ENCODE data around the gene CD4.

Gene CD4

DNA sequence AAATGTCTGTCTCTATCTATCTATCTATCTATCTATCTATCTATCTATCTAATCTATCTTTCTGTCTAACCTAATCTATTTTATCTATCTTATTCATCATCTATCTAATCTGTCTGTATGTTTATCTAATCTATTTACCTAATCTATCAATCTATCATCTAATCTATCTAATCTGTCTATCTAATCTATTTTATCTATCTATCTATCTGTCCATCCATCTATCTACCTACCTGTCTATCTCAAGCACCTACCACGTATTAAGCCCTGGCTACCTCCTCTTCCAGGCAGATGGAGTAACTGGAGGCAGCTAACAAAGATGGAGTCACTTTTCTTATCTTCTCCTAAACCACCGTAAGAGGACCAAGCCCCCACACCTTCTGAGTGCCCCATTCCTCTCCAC is 5.8 kb downstream of the CD4 start:
- no peak overlapping the region for H3K27ac ChIP-seq (ENCODE audit: low read length)
- H3K9ac ChIP-seq (ENCODE audit: low read depth, low read length), result no peak overlapping the region
- H3K27me3 ChIP-seq (ENCODE audit: insufficient read depth, low read length), result no peaks in the 10 kb centered on the region

GRCh38 chr12:6796576-6796975 is 7.2 kb downstream of the CD4 start:
- Histone ChIP-seq H3K27me3 (ENCODE audit: insufficient read depth, low read length) (no peaks in the 10 kb centered on the region), H3K4me1 (ENCODE audit: insufficient read depth, low read length) (no peaks in the 10 kb centered on the region), H3K4me3 (ENCODE audit: low read length) (no peak overlapping the region), H3K36me3 (ENCODE audit: insufficient read depth, low read depth, low read length) (no peaks in the 10 kb centered on the region), H3K27ac (ENCODE audit: low read length) (no peak overlapping the region), H3K9ac (ENCODE audit: low read depth, low read length) (no peak overlapping the region), H3K9me3 (ENCODE audit: insufficient read depth, low read depth, low read length) (no peaks in the 10 kb centered on the region)

More for the DNA sequence above, 5.8 kb downstream of the CD4 start:
- H3K4me1 ChIP-seq (ENCODE audit: insufficient read depth, low read length), result no peaks in the 10 kb centered on the region
- no peaks in the 10 kb centered on the region for H3K9me3 ChIP-seq (ENCODE audit: insufficient read depth, low read depth, low read length)
- no peaks in the 10 kb centered on the region for H3K36me3 ChIP-seq (ENCODE audit: insufficient read depth, low read depth, low read length)
- H3K4me3 ChIP-seq (ENCODE audit: low read length), result no peak overlapping the region

DNA sequence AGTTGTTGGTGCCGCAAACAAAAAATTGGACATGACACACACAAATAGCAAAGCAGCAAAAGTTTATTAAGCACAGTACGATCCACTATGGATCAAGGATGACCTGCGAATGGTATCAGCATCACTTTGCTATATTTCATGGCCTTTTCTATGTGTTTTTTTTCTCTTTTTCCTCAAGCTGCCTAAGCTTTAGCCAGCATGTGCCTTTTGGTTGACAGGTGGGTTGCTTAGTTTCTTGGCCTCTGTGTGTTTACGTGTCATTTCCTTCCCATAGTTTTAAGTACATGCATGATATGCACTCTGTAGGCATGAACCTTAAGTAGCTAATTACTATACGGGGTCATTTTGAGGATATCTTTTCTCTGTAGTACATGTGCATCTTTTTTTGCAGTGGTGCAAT is 9.8 kb downstream of the CD4 start:
- H3K4me1 ChIP-seq (ENCODE audit: insufficient read depth, low read length), result no peaks in the 10 kb centered on the region
- H3K36me3 ChIP-seq (ENCODE audit: insufficient read depth, low read depth, low read length), result no peaks in the 10 kb centered on the region
- no peaks in the 10 kb centered on the region for H3K9me3 ChIP-seq (ENCODE audit: insufficient read depth, low read depth, low read length)
- no peak overlapping the region for H3K9ac ChIP-seq (ENCODE audit: low read depth, low read length)
- H3K4me3 ChIP-seq (ENCODE audit: low read length), result no peak overlapping the region
- no peaks in the 10 kb centered on the region for H3K27me3 ChIP-seq (ENCODE audit: insufficient read depth, low read length)
- H3K27ac ChIP-seq (ENCODE audit: low read length), result no peak overlapping the region

DNA sequence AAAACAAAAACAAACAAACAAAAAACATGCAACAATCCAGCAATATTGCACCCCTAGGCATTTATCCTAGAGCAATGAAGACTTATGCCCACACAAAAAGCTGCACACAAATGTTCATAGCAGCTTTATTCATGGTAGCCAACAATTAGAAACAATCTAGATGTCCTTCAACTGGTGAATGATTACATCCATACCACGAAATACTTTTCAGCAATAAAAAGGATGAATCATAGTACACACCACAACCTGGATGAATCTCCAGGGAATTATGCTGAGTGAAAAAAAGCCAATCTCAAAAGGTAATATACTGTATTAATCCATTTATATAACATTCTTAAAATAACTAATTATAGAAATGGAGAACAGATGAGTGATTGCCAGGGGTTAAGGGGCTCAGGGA is 17.8 kb downstream of the CD4 start:
- no peaks in the 10 kb centered on the region; the same call in 1 of the 2 replicates for H3K4me1 ChIP-seq (ENCODE audit: insufficient read depth, low read length)
- H3K36me3 ChIP-seq (ENCODE audit: insufficient read depth, low read depth, low read length), result no peaks in the 10 kb centered on the region
- H3K9ac ChIP-seq (ENCODE audit: low read depth, low read length), result no peak overlapping the region
- H3K27ac ChIP-seq (ENCODE audit: low read length), result no peak overlapping the region
- H3K4me3 ChIP-seq (ENCODE audit: low read length), result no peak overlapping the region
- no peaks in the 10 kb centered on the region for H3K9me3 ChIP-seq (ENCODE audit: insufficient read depth, low read depth, low read length)
- no peaks in the 10 kb centered on the region for H3K27me3 ChIP-seq (ENCODE audit: insufficient read depth, low read length)

DNA sequence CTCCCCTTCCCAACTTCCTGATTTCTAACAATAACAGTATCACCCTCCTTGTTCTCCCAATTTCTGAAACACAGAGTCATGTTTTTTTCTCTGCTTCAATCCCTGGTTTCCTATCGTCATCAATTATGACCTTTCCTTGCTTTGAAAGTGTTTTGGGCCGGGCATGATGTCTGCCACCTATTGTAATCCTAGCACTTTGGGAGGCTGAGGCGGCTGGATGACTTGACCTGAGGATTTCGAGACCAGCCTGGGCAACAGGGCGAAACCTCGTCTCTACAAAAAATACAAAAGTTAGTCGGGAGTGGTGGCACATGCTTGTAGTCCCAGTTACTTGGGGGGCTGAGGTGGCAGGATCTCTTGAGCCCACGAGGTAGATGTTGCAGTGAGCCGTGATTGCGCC is 19.7 kb downstream of the CD4 start:
- no peaks in the 10 kb centered on the region for H3K9me3 ChIP-seq (ENCODE audit: insufficient read depth, low read depth, low read length)
- no peaks in the 10 kb centered on the region for H3K36me3 ChIP-seq (ENCODE audit: insufficient read depth, low read depth, low read length)
- H3K9ac ChIP-seq (ENCODE audit: low read depth, low read length), result no peak overlapping the region
- no peak overlapping the region for H3K4me3 ChIP-seq (ENCODE audit: low read length)
- no peaks in the 10 kb centered on the region for H3K27me3 ChIP-seq (ENCODE audit: insufficient read depth, low read length)
- H3K27ac ChIP-seq (ENCODE audit: low read length), result no peak overlapping the region
- no peaks in the 10 kb centered on the region; the same call in 1 of the 2 replicates for H3K4me1 ChIP-seq (ENCODE audit: insufficient read depth, low read length)

DNA sequence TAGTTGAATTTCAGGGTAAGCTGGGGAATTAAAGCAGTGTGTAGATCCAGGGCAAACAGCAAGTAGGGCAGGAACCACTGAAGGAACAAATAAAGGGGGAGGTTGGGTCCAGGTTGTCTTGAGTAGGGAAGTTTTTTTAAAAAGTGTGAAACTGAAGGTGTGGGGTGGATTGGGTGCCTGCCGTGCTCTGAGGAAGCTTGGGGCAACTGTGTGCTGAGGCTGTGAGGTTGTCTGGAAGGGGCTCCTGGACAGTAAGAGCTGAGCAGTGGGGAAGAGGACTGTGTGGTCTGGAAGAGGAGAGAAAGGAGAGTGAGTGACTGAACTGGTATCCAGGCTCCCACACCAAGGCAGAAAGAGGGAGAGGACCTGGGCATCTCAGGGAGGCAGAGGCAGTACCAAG is 21.4 kb downstream of the CD4 start:
- H3K27ac ChIP-seq (ENCODE audit: low read length), result no peak overlapping the region
- peaks cover 7% of the 10 kb centered on the region; the same call in 1 of the 2 replicates for H3K27me3 ChIP-seq (ENCODE audit: insufficient read depth, low read length)
- no peak overlapping the region for H3K4me3 ChIP-seq (ENCODE audit: low read length)
- no peak overlapping the region for H3K9ac ChIP-seq (ENCODE audit: low read depth, low read length)
- no peaks in the 10 kb centered on the region for H3K9me3 ChIP-seq (ENCODE audit: insufficient read depth, low read depth, low read length)
- H3K4me1 ChIP-seq (ENCODE audit: insufficient read depth, low read length), result no peaks in the 10 kb centered on the region; the same call in 1 of the 2 replicates
- no peaks in the 10 kb centered on the region for H3K36me3 ChIP-seq (ENCODE audit: insufficient read depth, low read depth, low read length)

GRCh38 chr12:6813363-6813762 is 24.0 kb downstream of the CD4 start:
- no peaks in the 10 kb centered on the region; the same call in 1 of the 2 replicates for H3K4me1 ChIP-seq (ENCODE audit: insufficient read depth, low read length)
- H3K9ac ChIP-seq (ENCODE audit: low read depth, low read length), result no peak overlapping the region
- H3K27me3 ChIP-seq (ENCODE audit: insufficient read depth, low read length), result peaks cover 7% of the 10 kb centered on the region; the same call in 1 of the 2 replicates
- H3K27ac ChIP-seq (ENCODE audit: low read length), result no peak overlapping the region
- no peaks in the 10 kb centered on the region for H3K9me3 ChIP-seq (ENCODE audit: insufficient read depth, low read depth, low read length)
- H3K4me3 ChIP-seq (ENCODE audit: low read length), result no peak overlapping the region
- H3K36me3 ChIP-seq (ENCODE audit: insufficient read depth, low read depth, low read length), result no peaks in the 10 kb centered on the region

DNA sequence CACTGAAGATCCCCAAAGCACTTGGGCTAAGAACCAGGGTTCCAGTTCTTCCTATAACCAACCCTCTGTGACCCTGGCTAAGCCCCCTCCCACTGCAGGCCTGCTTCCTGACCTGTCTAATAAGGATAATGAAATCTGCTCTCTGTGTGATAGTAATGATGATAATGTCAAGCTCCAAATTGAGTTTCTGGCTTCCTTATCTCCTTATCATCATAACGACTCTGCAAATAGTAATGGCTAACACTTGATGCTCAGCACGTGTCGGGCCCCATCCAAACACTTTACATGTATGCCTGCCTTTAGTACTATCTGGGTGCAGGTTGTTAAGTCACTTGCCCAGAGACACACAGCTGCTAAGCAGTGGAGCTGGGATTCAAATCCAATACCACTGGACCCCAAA is 27.3 kb downstream of the CD4 start:
- Histone ChIP-seq H3K27me3 (ENCODE audit: insufficient read depth, low read length) (peaks cover 15% of the 10 kb centered on the region), H3K4me3 (ENCODE audit: low read length) (no peak overlapping the region), H3K9ac (ENCODE audit: low read depth, low read length) (no peak overlapping the region), H3K4me1 (ENCODE audit: insufficient read depth, low read length) (peaks cover 15% of the 10 kb centered on the region), H3K36me3 (ENCODE audit: insufficient read depth, low read depth, low read length) (no peaks in the 10 kb centered on the region), H3K9me3 (ENCODE audit: insufficient read depth, low read depth, low read length) (no peaks in the 10 kb centered on the region), H3K27ac (ENCODE audit: low read length) (no peak overlapping the region)

DNA sequence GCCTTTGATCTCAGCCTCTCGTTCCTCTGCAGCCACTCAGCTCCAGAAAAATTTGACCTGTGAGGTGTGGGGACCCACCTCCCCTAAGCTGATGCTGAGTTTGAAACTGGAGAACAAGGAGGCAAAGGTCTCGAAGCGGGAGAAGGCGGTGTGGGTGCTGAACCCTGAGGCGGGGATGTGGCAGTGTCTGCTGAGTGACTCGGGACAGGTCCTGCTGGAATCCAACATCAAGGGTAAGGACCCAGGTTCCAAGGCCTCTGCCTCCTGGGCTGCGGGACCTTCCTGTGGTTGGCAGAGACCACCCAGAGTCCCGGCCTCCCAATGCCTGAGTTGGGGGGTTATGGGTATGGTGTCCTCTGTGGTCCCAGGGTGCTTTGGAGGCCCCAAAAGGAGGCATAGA is 27.8 kb downstream of the CD4 start:
- peaks cover 17% of the 10 kb centered on the region for H3K4me1 ChIP-seq (ENCODE audit: insufficient read depth, low read length)

GRCh38 chr12:6817662-6818157 is 28.4 kb downstream of the CD4 start:
- Histone ChIP-seq H3K9ac (ENCODE audit: low read depth, low read length) (no peak overlapping the region), H3K36me3 (ENCODE audit: insufficient read depth, low read depth, low read length) (no peaks in the 10 kb centered on the region), H3K4me3 (ENCODE audit: low read length) (no peak overlapping the region; the same call in 1 of the 2 replicates), H3K4me1 (ENCODE audit: insufficient read depth, low read length) (peaks cover 22% of the 10 kb centered on the region), H3K27me3 (ENCODE audit: insufficient read depth, low read length) (peaks cover 23% of the 10 kb centered on the region), H3K9me3 (ENCODE audit: insufficient read depth, low read depth, low read length) (no peaks in the 10 kb centered on the region), H3K27ac (ENCODE audit: low read length) (no peak overlapping the region)

More for the DNA sequence above, 27.8 kb downstream of the CD4 start:
- H3K27me3 ChIP-seq (ENCODE audit: insufficient read depth, low read length), result peaks cover 17% of the 10 kb centered on the region
- no peaks in the 10 kb centered on the region for H3K9me3 ChIP-seq (ENCODE audit: insufficient read depth, low read depth, low read length)
- no peak overlapping the region for H3K9ac ChIP-seq (ENCODE audit: low read depth, low read length)
- no peak overlapping the region for H3K27ac ChIP-seq (ENCODE audit: low read length)
- no peak overlapping the region for H3K4me3 ChIP-seq (ENCODE audit: low read length)
- H3K36me3 ChIP-seq (ENCODE audit: insufficient read depth, low read depth, low read length), result no peaks in the 10 kb centered on the region

DNA sequence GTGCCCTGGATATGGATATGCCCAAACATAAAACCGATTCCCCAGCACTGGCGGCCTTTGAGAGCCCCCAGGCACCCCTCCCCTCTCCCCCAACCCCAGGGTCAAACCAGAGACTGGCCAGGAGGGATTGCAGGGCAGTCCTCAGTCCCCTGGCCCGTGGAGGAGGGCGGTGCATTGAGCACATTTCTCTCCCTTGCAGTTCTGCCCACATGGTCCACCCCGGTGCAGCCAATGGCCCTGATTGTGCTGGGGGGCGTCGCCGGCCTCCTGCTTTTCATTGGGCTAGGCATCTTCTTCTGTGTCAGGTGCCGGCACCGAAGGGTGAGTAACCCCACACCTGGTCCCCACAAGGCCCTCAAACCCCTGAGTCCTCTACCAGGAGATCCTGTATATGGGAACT is 28.9 kb downstream of the CD4 start:
- Histone ChIP-seq H3K36me3 (ENCODE audit: insufficient read depth, low read depth, low read length) (no peaks in the 10 kb centered on the region), H3K9me3 (ENCODE audit: insufficient read depth, low read depth, low read length) (no peaks in the 10 kb centered on the region), H3K4me1 (ENCODE audit: insufficient read depth, low read length) (peaks cover 27% of the 10 kb centered on the region), H3K27me3 (ENCODE audit: insufficient read depth, low read length) (peaks cover 29% of the 10 kb centered on the region), H3K4me3 (ENCODE audit: low read length) (peak overlapping the region; percentile 53; the same call in 1 of the 2 replicates), H3K9ac (ENCODE audit: low read depth, low read length) (peak overlapping the region; percentile 63; the same call in 1 of the 2 replicates), H3K27ac (ENCODE audit: low read length) (no peak overlapping the region)

- peak overlapping the region; percentile 53; the same call in 1 of the 2 replicates for H3K4me3 ChIP-seq (ENCODE audit: low read length)
- H3K9ac ChIP-seq (ENCODE audit: low read depth, low read length), result peak overlapping the region; percentile 63; the same call in 1 of the 2 replicates
- H3K27me3 ChIP-seq (ENCODE audit: insufficient read depth, low read length), result peaks cover 33% of the 10 kb centered on the region
- no peak overlapping the region for H3K27ac ChIP-seq (ENCODE audit: low read length)
- peaks cover 27% of the 10 kb centered on the region for H3K4me1 ChIP-seq (ENCODE audit: insufficient read depth, low read length)
- no peaks in the 10 kb centered on the region for H3K9me3 ChIP-seq (ENCODE audit: insufficient read depth, low read depth, low read length)
- no peaks in the 10 kb centered on the region for H3K36me3 ChIP-seq (ENCODE audit: insufficient read depth, low read depth, low read length)
Observed at GRCh38 chr12:6818645-6819044, 29.3 kb downstream of the CD4 start.

Data from iPS-20b (cell line).